GM18499 (cell line): ENCODE data around the gene SSC5D.

Experiments
- ATAC-seq: cut with Tn5 transposase; IDR thresholded peaks from one replicate; pipeline ENCODE4 v1.9.1; 2021; ENCODE audit warnings: moderate number of reproducible peaks; ENCODE audit not compliant: insufficient read depth, unreplicated experiment

The SSC5D gene

DNA sequence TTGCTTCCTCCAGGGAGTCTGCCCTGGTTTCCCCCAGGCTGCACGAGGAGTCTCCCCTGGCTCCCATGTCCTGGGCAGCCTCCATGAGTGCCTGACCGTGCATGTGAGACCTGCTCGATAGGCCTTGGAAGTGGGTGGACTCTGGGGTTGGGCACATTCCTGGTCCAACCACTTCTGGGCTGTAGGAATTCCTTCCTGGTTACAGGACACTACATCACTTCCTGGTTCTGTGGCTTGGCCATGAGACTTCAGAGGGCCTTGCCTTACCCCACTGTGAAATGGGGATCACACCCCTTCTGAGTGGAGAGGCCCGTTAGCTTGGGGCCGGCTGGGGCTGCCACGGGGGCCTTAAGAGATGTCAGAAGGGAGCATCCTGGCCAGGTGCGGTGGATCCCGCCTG lies 15.8 kb upstream of the SSC5D start:
- ATAC-seq, result no peak

DNA sequence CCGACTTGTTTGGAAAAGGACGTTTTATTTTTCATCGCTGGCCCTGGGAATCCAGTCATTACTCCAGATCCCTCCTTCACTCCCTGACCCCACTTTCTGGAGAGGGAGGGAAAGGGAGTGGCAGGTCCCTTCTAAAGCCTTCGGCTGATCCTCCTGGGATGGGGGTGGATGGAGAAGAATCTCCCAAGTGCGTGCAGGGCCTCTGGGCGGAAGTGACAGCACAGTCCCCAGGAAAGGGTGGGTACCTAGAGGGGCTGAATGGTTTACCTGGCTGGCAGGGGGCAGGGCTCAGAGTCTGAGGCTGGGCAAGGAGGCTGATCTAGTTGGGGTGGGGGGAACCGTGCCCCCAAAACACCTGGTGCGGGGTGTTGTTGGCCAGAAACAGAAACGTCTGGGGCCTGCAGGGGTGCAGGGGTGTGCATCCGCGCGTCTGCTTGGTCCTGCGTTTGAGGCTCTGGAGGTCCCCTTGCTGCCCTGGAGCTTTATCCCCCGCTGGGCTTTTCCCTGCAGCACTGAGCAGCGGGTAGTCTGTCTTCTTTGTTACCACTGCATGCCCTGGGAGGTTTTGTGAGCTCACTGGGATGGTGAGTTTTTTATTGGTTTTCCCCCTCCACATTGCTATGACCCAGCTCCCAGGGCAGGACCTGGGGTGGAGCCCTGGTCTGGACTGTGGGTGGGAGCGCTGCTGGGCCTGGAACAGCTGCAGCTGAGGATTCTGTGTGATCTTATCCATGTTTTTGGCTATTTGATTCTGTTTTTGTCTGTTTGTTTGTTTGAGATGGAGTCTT lies 14.8 kb upstream of the SSC5D start:
- ATAC-seq, result no peak

DNA sequence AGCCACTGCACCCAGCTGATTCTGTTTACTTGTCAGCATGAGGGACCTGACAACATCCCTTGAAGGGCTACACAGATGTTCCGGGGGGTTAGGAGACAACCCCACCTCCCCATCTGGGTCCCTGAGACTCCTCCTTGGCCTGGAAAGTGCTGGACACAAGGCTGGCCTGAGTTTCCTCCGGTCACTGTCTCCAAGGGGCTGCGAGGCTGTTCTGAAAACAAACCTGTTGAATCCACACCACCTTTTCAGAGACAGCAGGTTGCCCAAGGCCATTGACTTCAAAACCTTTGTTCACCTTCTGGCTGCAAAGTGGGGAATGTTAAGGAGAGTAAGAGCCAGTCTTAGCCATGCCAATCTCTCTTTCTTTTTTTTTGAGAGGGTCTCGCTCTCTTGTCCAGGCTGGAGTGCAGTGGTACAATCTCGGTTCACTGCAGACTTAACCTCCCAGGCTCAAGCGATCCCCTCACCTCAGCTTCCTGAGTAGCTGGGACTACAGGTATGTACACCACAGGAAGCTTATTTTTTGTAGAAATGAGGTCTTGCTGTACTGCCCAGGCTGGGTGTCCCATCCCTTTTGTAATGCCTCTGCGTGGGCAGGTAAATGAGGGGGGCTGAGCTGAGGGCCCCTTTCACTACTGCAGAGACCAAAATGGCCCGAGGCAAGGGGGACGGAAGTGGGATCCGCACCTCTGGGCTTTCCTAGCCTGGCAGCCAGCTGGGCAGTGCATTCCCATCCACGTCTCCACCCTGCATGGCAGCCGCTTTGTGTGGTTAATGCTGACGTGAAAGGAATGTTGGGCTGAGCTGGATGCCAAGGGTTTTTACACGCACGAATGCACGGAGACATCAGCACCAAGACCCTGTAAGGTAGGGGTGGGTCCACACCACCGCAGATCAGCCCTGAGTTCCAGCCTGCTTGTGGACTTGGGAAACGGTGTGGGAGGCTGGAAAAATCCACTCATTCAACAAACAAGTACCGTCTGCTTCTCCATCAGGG lies 13.7 kb upstream of the SSC5D start:
- ATAC-seq, result no peak

DNA sequence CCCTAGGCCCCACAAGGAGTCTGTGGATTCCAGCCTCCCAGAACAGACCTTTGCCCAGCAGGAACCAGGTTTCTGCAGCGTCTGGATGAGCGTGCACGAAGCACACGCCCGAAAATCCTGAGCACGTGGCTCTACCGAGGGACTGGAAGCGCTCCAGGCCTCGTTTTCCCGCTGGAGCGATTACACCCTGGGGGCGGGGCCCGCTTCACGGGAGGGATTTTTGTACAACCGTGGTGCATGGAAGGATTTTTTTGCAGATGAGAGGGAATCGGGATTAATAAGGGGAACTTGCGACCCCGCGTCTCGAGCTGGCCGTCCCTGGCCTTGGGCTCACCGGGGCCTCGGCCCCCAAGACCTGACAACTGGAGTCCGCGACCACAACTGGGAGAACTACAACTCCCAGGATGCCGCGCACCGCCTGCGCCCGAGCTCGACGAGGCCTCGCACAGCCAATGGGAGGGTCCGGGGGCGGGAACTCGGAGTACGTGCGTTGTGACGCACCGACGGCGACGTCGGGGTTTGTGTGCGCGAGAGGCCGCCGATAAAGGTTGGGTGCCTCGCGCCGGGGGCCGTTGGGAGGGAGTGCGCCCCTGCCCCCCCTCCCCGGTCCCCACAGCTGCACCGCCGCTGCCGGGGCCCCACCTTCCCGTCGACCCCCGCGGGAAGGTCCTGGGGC lies 12.0 kb upstream of the SSC5D start, which contains the start of gene ZNF628:
Gene ZNF628 (plus strand): TSS at position 518 of the 676 bp plus-strand sequence. CDS start 3,294 bp downstream, outside the sequence.
- peak; percentile 76 for ATAC-seq

DNA sequence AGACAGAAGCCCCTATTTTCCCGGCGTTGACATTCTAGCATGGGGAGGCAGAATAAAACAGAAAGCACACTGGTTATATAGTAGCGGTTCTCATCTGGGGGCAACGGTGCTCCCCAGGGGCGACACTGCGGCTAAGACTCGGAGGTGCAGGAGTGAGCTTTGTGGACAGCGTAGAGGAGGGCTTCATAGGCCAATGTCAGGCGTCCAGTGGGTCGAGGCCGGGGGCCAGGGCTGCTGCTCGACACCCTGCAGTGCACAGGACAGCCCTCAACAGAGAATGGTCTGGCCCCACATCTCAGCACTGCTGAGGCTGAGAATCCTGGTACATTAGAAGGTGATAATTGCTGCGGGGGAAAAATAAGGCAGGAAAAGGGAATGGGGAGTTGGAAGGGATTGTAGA lies 10.3 kb upstream of the SSC5D start:
- ATAC-seq, result no peak

DNA sequence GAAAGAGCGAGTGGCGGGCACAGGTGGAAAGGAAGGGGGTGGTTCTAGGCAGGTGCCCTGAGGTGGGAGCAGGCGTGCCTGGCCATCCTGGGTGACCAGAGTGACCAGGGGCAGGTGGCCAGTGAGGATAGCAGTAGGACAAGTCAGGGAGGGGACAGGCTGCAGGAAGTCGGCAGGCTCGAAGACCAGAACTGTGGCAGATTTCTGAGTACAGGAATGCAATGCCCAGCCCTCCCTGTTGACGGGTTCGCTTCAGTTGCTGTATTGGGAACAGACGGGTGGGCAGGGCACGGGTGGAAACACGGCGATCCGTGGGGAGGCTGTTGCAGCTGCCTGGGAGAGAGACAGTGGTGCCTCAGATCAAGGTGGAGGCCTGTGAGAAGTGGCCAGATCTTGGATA lies 9.9 kb upstream of the SSC5D start:
- ATAC-seq, result no peak

DNA sequence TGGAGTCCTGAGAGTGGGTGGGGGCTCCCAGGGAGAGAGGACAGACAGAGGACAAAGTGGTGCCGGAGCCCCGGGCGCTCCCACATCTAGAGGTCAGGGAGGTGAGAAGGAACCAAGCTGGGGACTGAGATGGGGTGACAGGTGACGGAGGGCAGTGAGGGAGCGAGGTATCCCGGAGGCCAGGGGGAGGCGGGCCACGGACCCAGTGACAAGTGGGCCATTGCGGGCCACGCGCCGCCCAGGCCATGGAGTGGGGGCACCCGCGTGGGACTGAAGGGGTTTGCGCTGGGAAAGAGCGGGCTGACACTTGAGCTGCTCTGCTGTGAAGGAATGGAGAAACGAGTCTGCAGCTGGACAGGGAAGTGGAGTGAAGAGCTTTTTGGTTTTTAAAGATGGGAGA lies 9.2 kb upstream of the SSC5D start:
- ATAC-seq, result no peak

DNA sequence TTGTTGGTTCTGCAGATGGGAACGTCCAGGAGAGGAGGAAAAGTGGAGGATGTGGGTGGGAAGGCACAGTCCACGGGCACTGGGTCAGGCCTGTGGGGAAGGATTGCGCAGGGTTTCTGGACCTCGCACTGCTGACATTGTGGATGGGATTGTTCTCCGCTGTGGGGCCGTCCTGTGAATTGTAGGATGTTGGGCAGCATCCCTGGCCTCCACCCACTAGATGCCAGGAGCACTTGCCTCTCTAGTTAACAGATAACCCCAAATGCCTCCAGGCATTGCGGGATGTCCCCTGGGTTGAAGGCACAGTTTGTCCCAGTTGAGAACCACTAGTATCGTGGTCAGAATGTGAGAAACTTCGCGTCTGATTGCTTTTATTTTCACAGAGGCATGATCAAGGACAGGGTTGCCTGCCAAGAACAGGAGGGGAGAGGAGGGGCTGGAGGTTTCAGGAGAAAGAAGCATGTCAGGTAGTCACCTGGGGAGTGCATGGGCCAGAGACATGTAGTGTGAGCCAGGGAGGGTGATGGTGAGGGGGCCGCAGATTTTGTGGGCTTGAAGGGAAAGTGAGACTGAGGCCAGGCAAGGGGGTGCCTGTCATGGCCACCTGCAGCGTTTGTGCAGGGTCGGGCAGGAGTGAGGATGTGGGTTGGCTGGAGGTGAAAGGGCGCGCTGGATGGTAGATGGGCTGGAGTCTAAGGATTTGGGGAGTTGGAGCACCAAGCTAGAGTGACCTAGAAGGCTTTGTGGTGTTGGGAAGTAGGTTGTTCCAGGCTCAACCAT lies 8.6 kb upstream of the SSC5D start:
- ATAC-seq, result no peak

DNA sequence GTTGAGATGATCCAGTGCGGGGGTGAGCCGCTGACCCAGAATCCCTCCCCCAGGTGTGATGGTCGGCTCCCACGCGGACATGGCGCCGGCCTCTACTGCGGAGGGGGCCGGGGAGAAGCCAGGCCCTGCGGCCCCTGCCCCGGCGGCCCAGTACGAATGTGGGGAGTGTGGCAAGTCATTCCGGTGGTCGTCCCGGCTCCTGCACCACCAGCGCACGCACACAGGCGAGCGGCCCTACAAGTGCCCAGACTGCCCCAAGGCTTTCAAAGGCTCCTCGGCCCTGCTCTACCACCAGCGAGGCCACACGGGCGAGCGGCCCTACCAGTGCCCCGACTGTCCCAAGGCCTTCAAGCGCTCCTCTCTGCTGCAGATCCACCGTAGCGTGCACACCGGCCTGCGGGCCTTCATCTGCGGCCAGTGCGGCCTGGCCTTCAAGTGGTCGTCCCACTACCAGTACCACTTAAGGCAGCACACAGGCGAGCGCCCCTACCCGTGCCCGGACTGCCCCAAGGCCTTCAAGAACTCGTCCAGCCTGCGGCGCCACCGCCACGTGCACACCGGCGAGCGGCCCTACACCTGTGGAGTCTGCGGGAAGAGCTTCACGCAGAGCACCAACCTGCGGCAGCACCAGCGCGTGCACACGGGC lies 7.0 kb upstream of the SSC5D start:
- no peak for ATAC-seq

DNA sequence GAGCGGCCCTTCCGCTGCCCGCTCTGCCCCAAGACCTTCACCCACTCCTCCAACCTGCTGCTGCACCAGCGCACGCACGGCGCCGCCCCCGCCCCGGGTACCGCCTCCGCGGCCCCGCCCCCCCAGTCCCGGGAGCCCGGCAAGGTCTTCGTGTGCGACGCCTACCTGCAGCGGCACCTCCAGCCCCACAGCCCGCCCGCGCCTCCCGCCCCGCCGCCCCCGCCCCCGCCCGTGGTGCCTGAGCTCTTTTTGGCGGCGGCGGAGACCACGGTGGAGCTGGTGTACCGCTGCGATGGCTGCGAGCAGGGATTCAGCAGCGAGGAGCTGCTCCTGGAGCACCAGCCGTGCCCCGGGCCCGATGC lies 6.5 kb upstream of the SSC5D start:
- ATAC-seq, result no peak

DNA sequence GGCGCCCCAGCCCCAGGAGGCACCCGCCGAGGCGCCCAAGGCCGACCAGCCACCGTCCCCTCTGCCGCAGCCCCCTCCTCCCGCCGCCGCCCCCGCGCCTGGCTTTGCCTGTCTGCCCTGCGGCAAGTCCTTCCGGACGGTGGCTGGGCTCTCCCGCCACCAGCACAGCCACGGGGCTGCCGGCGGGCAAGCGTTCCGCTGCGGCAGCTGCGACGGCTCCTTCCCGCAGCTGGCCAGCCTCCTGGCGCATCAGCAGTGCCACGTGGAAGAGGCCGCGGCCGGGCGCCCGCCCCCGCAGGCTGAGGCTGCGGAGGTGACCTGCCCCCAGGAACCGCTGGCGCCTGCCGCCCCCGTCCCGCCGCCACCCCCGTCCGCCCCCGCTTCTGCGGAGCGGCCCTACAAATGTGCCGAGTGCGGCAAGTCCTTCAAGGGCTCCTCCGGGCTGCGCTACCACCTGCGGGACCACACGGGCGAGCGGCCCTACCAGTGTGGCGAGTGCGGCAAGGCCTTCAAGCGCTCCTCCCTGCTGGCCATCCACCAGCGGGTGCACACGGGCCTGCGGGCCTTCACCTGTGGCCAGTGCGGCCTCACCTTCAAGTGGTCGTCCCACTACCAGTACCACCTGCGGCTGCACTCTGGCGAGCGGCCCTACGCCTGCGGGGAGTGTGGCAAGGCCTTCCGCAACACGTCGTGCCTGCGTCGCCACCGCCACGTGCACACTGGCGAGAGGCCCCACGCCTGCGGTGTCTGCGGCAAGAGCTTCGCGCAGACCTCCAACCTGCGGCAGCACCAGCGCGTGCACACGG lies 5.9 kb upstream of the SSC5D start:
- ATAC-seq, result no peak

DNA sequence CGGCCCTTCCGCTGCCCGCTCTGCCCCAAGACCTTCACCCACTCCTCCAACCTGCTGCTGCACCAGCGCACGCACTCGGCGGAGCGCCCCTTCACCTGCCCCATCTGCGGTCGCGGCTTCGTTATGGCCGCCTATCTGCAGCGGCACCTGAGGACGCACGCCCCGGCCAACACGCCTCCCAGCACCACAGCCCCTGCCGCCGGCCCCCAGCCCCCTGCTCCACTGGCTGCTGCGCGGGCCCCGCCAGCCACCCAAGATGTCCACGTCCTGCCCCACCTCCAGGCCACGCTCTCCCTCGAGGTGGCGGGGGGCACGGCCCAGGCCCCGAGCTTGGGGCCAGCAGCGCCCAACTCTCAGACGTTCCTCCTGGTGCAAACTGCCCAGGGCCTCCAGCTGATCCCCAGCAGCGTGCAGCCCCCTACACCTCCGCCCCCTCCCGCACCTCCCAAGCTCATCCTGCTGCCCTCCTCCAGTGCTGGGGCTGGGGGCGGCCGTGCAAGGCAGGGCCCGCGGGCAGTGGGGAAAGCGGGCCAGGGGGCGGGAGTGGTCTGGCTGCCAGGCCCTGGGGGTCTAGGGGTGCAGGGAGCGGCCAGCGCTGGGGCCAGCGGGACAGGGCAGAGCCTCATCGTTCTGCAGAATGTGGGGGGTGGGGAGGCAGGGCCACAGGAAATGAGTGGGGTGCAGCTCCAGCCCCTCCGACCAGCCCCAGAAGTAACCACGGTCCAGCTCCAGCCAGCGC lies 5.1 kb upstream of the SSC5D start:
- ATAC-seq, result no peak

DNA sequence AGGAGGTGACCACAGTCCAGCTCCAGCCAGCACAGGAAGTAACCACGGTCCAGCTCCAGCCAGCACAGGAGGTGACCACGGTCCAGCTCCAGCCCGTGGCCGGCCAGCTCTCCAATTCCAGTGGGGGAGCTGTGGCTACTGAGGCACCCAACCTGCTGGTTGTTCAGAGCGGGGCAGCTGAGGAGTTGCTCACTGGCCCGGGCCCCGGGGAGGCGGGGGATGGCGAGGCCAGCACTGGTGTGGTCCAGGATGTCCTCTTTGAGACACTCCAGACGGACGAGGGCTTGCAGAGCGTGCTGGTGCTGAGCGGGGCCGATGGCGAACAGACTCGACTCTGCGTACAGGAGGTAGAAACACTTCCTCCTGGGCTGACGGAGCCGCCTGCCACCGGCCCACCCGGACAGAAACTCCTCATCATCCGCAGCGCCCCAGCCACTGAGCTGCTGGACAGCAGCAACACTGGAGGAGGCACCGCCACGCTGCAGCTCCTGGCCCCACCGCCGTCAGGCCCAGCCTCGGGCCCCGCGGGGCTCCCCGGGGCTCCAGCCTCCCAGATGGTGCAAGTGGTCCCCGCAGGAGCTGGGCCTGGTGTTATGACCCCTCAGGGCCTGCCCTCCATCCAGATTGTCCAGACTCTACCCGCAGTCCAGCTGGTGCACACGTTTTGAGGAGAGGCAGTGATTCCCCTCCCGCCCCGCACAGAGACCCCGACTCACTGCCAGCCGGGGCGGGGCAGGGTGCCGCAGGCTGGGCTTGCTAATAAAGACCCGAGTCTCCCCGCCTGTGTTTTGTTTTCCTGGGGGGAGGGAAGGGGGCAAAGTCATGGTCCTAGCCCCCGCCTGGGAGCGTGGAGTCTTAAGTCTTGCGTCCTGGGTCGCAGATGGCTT lies 4.3 kb upstream of the SSC5D start:
- ATAC-seq, result no peak

DNA sequence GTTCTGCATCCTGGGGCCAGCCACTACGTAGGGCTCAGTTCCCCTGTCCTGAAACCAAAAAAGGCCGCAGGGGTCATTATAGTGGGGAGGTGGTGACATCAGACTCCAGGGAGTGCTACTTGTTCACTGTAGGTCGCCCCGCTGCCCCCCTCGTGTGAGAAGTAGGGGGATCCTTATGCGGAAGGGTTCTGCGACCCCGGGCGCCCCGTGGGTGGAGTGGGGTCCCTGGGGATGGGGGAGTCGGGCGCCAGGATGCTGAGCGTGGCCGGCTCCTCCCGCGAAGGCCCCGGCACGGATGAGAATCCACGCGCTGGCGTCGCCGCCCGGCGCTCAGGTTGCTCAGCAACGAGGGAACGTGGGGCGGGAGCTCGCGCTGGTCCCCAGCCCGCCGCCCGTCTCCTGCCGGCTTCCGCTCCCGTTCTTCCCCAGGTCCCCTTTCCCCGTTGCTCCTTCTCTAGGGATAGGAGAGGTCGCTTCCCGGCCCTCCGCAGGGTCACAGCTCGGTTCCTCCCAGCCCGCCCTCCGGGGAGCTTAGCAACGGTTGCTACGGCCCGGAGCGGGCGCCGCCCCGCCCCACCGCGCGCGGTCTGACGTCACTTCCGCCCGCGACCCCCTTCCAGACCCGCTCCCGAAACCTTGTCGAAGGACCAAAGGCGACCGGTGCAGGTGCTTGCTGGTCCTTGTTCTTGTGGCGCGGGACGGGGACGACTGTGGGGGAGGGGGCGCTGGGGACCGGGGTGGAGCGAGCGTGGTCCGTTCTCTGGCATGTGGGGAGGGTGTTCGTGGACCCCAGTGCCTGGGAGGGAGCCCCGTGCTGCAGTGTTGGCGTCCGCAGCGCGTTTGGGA lies 3.4 kb upstream of the SSC5D start, which contains the start of gene NAT14:
Gene NAT14 (plus strand): TSS at position 596 of the 846 bp plus-strand sequence. CDS start 521 bp downstream, outside the sequence.
- ATAC-seq, result no peak

DNA sequence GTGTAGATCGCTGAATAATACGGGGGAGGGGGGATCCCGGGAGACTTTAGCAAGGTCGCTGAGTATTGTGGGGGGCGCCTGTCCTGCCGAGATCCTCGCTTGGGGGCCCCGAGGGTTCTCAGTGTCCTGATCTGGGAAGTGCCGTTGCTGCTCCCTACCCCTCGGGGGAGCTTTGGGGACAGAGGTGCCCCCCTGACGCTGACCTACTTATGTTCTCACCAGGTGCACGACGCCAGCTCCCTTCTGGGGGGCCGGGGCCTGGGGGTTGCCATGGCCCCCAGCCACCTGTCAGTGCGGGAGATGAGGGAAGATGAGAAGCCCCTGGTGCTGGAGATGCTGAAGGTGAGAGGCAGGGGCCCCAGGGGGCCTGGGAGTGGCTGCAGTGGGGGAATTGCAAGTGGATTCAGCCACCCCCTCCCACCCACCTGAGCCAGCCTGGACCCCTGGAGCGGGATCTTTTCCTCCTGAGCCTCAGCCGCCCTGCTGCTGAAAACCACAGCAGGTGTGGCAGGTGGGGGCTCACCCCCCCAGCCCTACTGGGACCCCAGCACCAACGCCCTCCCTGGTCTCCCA lies 2.7 kb upstream of the SSC5D start:
- ATAC-seq, result no peak
